Glutamatergic neuron (in vitro differentiated cells): ENCODE measurements around the gene IL17REL. TPM values are rescaled to one million over a fixed set of nuclear protein-coding genes. Genes with fewer than 3 reads are reported as not detected.
"Not testable (repeated sequence)": the region's sequence is repeated elsewhere in the genome, so short reads cannot be mapped to it uniquely, and the experiment has no call there.

Experiments
- DNase-seq: peaks from one replicate; pipeline ENCODE4 v3.0.0; 2022
- H3K27ac Mint-ChIP-seq: one replicate; pipeline ENCODE4 v1.8.0; 2020; ENCODE audit warnings: mild to moderate bottlenecking, mixed read lengths, inconsistent platforms; ENCODE audit not compliant: unreplicated experiment
- H3K27me3 Mint-ChIP-seq: one replicate; pipeline ENCODE4 v1.8.0; 2020; ENCODE audit warnings: mild to moderate bottlenecking, moderate library complexity, mixed read lengths, inconsistent platforms; ENCODE audit not compliant: unreplicated experiment
- H3K36me3 Mint-ChIP-seq: one replicate; pipeline ENCODE4 v1.8.0; 2020; ENCODE audit warnings: mild to moderate bottlenecking, mixed read lengths, inconsistent platforms; ENCODE audit not compliant: unreplicated experiment
- H3K4me1 Mint-ChIP-seq: one replicate; pipeline ENCODE4 v1.8.0; 2020; ENCODE audit warnings: mild to moderate bottlenecking, low read depth, mixed read lengths, inconsistent platforms; ENCODE audit not compliant: unreplicated experiment
- H3K4me3 Mint-ChIP-seq: one replicate; pipeline ENCODE4 v1.8.0; 2020; ENCODE audit warnings: mild to moderate bottlenecking, mixed read lengths, inconsistent platforms; ENCODE audit not compliant: unreplicated experiment
- H3K9me3 Mint-ChIP-seq: one replicate; pipeline ENCODE4 v1.8.0; 2020; ENCODE audit warnings: mild to moderate bottlenecking, moderate library complexity, mixed read lengths, inconsistent platforms; ENCODE audit not compliant: unreplicated experiment
- total RNA-seq: library from RNA; stranded (reverse); fragmentation: NEBNext Ultra II Directional; extraction: Animal tissue kit (Norgen Biotek cat#: 25700); gene quantifications from one replicate; pipeline ENCODE4 v1.2.1, GENCODE V29; 2021; ENCODE audit not compliant: unreplicated experiment
- TF ChIP-seq, protein P1 (sequence below): fragments of 200-600 bp; sonication (generic); IDR thresholded peaks from one replicate; pipeline ENCODE4 v1.5.0; 2021; ENCODE audit not compliant: partially characterized antibody, unreplicated experiment

Gene IL17REL
- total RNA-seq, 1 donor from 2014 or later = not detected

DNA sequence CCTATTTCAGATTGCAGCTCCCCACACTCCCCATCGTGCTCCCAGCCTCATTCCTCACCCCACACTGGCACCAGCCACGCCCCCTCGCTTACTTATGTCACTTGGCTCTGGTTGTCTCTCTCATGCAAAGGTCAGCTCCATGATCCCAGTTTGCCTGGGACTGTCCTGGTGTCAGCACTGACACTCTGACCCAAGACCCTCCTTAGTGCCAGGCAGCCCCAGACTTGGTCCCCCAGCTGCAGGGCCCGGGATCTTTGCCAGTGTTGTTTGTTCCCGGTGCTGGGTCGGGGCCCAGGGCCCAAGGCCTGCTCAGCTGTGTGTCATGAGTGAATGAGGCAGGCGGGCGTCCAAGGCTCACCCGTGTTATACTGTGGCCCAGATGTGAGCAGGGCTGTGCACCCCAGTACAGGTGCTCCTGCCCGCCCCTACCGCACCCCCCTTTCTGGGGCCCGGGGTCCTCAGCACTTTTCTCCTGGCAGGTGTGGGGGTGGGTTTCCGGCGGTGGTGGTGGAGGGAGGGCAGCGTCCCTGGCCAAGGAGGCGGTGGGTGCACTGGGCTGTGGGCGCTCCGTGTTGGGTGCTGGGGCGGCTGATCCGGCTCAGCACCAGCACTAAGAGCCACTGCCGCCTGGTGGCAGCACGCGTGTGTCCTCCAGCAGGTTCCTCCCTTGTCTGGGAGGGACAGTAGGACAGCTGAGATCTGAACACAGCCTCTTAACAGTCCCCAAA is 19.5 kb downstream of the IL17REL start:
- no peak overlapping the region for H3K27ac Mint-ChIP-seq
- no peak for DNase-seq
- H3K4me3 Mint-ChIP-seq = no peak overlapping the region
- peaks cover 10% of the 10 kb centered on the region for H3K9me3 Mint-ChIP-seq
- H3K27me3 Mint-ChIP-seq = peaks cover 3% of the 10 kb centered on the region
- H3K4me1 Mint-ChIP-seq = no peaks in the 10 kb centered on the region
- peaks cover 11% of the 10 kb centered on the region for H3K36me3 Mint-ChIP-seq
- TF ChIP-seq, protein P1, sequence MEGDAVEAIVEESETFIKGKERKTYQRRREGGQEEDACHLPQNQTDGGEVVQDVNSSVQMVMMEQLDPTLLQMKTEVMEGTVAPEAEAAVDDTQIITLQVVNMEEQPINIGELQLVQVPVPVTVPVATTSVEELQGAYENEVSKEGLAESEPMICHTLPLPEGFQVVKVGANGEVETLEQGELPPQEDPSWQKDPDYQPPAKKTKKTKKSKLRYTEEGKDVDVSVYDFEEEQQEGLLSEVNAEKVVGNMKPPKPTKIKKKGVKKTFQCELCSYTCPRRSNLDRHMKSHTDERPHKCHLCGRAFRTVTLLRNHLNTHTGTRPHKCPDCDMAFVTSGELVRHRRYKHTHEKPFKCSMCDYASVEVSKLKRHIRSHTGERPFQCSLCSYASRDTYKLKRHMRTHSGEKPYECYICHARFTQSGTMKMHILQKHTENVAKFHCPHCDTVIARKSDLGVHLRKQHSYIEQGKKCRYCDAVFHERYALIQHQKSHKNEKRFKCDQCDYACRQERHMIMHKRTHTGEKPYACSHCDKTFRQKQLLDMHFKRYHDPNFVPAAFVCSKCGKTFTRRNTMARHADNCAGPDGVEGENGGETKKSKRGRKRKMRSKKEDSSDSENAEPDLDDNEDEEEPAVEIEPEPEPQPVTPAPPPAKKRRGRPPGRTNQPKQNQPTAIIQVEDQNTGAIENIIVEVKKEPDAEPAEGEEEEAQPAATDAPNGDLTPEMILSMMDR = peak; percentile 45

DNA sequence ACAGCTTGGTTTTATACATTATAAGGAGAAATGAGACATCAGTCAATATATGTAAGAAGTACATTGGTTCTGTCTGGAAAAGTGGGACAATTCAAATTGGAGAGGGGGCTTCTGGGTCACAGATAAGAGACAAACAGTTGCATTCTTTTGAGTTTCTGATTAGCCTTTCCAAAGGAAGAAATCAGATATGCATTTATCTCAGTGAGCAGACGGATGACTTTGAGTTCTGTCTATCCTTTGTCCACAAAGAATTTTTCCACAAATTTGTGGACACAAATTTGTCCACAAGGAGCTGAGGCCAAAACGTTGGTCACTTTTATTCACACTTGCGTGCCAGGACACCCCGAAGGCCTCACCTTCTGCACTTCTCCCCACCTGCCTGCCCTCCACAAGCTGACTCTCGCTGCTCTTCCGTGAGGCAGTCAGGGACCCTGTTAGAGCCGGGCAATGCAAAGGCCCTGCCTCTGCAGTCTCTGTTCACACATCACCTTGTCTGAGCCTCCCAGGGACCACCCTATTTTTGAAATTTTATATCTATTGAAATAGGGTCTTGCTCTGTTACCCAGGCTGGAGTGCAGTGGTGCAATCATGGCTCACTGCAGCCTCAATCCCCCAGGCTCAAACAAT is 20.5 kb downstream of the IL17REL start:
- no peak overlapping the region for H3K27ac Mint-ChIP-seq
- DNase-seq = no peak
- H3K27me3 Mint-ChIP-seq = peaks cover 3% of the 10 kb centered on the region
- H3K36me3 Mint-ChIP-seq = peaks cover 16% of the 10 kb centered on the region
- peaks cover 10% of the 10 kb centered on the region for H3K9me3 Mint-ChIP-seq
- no peak overlapping the region for H3K4me3 Mint-ChIP-seq
- H3K4me1 Mint-ChIP-seq = no peaks in the 10 kb centered on the region
- TF ChIP-seq, protein P1 = no peak

DNA sequence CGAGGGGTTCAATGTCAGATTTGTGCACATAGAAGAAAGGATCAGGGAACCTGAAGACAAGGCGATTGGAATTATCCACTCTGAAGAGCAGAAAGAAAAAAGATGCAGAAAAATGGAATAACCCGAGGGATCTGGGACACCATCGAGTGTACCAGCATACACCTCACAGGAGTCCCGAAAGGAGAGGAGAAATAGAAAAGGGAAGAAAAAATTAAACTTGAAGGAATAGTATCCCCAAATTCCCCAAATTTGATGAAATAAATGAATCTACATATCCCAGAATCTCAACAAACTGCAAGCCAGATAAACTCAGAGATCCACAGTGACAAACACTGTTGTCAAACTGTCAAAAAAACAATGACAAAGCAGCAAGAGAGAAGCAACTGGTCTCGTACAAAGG is 21.4 kb downstream of the IL17REL start:
- TF ChIP-seq, protein P1 = no peak
- peaks cover 12% of the 10 kb centered on the region for H3K9me3 Mint-ChIP-seq
- no peaks in the 10 kb centered on the region for H3K4me1 Mint-ChIP-seq
- H3K27ac Mint-ChIP-seq = no peak overlapping the region
- H3K4me3 Mint-ChIP-seq = no peak overlapping the region
- peaks cover 3% of the 10 kb centered on the region for H3K27me3 Mint-ChIP-seq
- H3K36me3 Mint-ChIP-seq = peaks cover 18% of the 10 kb centered on the region
- DNase-seq = no peak

DNA sequence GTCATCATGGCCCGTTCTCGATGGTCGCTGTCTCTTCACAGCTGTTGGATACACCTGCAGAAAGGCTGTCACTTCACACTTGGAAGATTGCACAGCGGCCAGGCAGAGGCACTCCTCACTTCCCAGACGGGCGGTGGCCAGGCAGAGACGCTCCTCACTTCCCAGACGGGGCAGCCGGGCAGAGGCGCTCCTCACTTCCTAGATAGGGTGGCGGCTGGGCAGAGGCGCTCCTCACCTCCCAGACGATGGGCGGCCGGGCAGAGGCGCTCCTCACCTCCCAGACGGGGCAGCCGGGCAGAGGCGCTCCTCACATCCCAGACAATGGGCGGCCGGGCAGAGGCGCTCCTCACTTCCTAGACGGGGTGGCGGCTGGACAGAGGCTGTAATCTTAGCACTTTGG is 22.7 kb downstream of the IL17REL start:
- DNase-seq, H3K4me3 Mint-ChIP-seq, H3K4me1 Mint-ChIP-seq, H3K27me3 Mint-ChIP-seq, H3K27ac Mint-ChIP-seq: not testable (repeated sequence)
- H3K9me3 Mint-ChIP-seq = peaks cover 12% of the 10 kb centered on the region
- peaks cover 25% of the 10 kb centered on the region for H3K36me3 Mint-ChIP-seq

DNA sequence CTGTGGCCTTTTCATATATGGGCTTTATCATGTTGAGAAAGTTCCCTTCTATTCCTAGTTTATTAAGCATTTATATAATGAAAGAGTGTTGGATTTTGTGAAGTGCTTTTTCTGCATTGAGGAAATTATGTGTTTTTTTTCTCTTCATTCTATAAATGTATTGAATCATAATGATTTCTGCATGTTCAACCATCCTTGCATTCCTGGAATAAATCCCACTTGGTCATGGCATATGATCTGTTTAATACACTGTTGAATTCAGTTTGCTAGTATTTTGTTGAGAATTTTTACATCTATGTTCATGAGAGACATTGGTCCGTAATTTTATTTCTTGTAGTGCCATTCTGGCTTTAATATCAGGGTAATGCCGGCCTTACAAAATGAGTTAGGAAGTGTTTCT is 26.2 kb downstream of the IL17REL start:
- peaks cover 29% of the 10 kb centered on the region for H3K36me3 Mint-ChIP-seq
- no peak overlapping the region for H3K4me3 Mint-ChIP-seq
- TF ChIP-seq, protein P1 = no peak
- peaks cover 18% of the 10 kb centered on the region for H3K9me3 Mint-ChIP-seq
- DNase-seq = no peak
- no peak overlapping the region for H3K27ac Mint-ChIP-seq
- H3K27me3 Mint-ChIP-seq = peaks cover 12% of the 10 kb centered on the region
- no peaks in the 10 kb centered on the region for H3K4me1 Mint-ChIP-seq
